Measurements from ENCODE around the gene TBX1.

GRCh38 chr22:19807914-19808872 lies 47.6 kb downstream of the TBX1 start:
- no peak for TF ChIP-seq TAF1 (IDR thresholded peaks at IDR 0.05; ENCODE audit: low read depth, low read length)
- TF ChIP-seq ZNF274 (IDR thresholded peaks at IDR 0.05; ENCODE audit: borderline replicate concordance, extremely low read depth, low read length), result no peak
- no peak for TF ChIP-seq EP300 (IDR thresholded peaks at IDR 0.05; ENCODE audit: borderline replicate concordance in 1 of 2, low read depth in 2 of 2, low read length in 2 of 2)
- no peak for TF ChIP-seq EGR1 (IDR thresholded peaks at IDR 0.05; ENCODE audit: borderline replicate concordance, low read depth, low read length)
- TF ChIP-seq CEBPB (IDR thresholded peaks at IDR 0.05; ENCODE audit: low read depth, low read length), result no peak
- no peak for TF ChIP-seq HDAC2 (IDR thresholded peaks at IDR 0.05; ENCODE audit: borderline replicate concordance in 1 of 2, low read depth in 2 of 2, low read length in 2 of 2)
- TF ChIP-seq TBP (IDR thresholded peaks at IDR 0.05; ENCODE audit: low read depth, low read length), result no peak
